Neutrophil (primary cell): ENCODE data around the gene OTUD1.

Source experiments
- H3K27ac ChIP-seq: fragments of 200-600 bp; sonication (generic); 2 replicates; pipeline ENCODE4 v1.5.1; 2016; ENCODE audit warnings: mild to moderate bottlenecking, moderate library complexity
- H3K27me3 ChIP-seq: fragments of 200-600 bp; sonication (generic); 2 replicates; pipeline ENCODE4 v1.6.0; 2016; ENCODE audit warnings: mild to moderate bottlenecking
- H3K36me3 ChIP-seq: fragments of 200-600 bp; sonication (generic); 2 replicates; pipeline ENCODE4 v1.5.1; 2017
- H3K4me1 ChIP-seq, 2 experiments: fragments of 200-600 bp in 1 of 2; sonication (generic) in 1 of 2; 1 replicate in 1 of 2; 2 replicates in 1 of 2; pipeline versions ENCODE4 v1.5.1 to v1.6.1; 2013 to 2016; ENCODE audit warnings: low read depth in 1 of 2, low read length in 1 of 2, mild to moderate bottlenecking in 1 of 2, moderate library complexity in 1 of 2; ENCODE audit not compliant: control insufficient read depth in 1 of 2, insufficient read depth in 1 of 2
- H3K4me3 ChIP-seq, 2 experiments: fragments of 200-600 bp in 1 of 2; sonication (generic) in 1 of 2; 1 replicate in 1 of 2; 2 replicates in 1 of 2; pipeline ENCODE4 v1.5.1; 2013 to 2016; ENCODE audit warnings: low read depth in 1 of 2, low read length in 1 of 2, mild to moderate bottlenecking in 1 of 2, moderate library complexity in 1 of 2
- H3K9me3 ChIP-seq: fragments of 200-600 bp; sonication (generic); 2 replicates; pipeline ENCODE4 v1.5.1; 2016
- CTCF ChIP-seq: fragments of 200-600 bp; sonication (generic); IDR thresholded peaks from 2 replicates; pipeline ENCODE4 v1.5.1; 2016; ENCODE audit warnings: antibody characterized with exemption

Gene OTUD1

GRCh38 chr10:23396695-23397094 is 42.2 kb upstream of the OTUD1 start:
- Histone ChIP-seq H3K36me3 (no peaks in the 10 kb centered on the region), H3K27ac (no peak overlapping the region), H3K4me3 (no peak overlapping the region), H3K9me3 (no peaks in the 10 kb centered on the region), H3K27me3 (no peaks in the 10 kb centered on the region), H3K4me1 (no peaks in the 10 kb centered on the region)
- TF ChIP-seq CTCF = no peak

DNA sequence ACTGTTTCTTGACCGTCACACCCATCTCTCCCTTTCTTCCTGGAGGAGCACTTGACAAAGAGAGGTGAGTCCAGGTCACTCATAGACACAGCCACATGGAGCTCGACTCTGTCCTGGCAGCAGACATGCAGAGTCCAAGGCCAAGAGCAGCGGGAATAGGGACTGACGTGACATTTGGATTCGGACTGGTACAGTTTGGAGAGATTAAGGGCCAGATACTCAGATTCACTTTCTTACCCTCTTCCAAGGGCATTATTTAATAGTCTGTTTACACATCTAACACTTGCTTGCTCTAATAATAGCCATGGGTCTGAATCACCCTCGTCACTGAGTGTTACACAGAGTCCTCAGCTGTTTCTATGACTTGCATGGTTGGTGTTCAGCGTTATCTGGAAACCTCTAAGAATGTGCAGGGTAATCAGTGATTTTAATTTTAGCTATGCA is 39.2 kb upstream of the OTUD1 start:
- Histone ChIP-seq H3K27me3 (no peaks in the 10 kb centered on the region), H3K4me1 (no peaks in the 10 kb centered on the region), H3K9me3 (no peaks in the 10 kb centered on the region), H3K36me3 (no peaks in the 10 kb centered on the region), H3K27ac (no peak overlapping the region), H3K4me3 (no peak overlapping the region)
- no peak for TF ChIP-seq CTCF

- Histone ChIP-seq H3K4me3 (no peak overlapping the region), H3K36me3 (no peaks in the 10 kb centered on the region), H3K4me1 (no peaks in the 10 kb centered on the region), H3K27me3 (no peaks in the 10 kb centered on the region), H3K9me3 (no peaks in the 10 kb centered on the region), H3K27ac (no peak overlapping the region)
- TF ChIP-seq CTCF = no peak
Measured at GRCh38 chr10:23402856-23403255, 36.0 kb upstream of the OTUD1 start.

DNA sequence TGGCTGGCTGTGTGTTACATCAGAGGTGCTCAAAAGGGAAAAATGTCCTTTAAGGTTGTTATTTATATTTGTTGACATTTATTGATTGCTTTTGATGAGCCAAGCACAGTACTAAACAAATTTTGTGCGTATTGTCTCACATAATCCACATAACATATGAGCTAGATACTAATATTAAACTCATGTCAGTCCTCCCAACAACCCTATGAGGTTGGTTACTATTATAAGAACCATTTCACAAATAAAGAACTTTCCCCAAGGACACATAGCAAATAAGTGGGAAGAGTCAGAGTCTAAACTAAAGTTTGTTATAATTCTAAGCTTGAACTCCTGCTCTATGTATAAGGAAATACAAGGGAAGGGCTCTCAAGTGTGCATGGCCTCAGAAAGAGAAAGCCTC is 35.6 kb upstream of the OTUD1 start:
- H3K36me3 ChIP-seq = no peaks in the 10 kb centered on the region
- no peaks in the 10 kb centered on the region for H3K4me1 ChIP-seq
- H3K9me3 ChIP-seq = no peaks in the 10 kb centered on the region
- no peaks in the 10 kb centered on the region for H3K27me3 ChIP-seq
- no peak overlapping the region for H3K27ac ChIP-seq
- TF ChIP-seq CTCF = no peak
- H3K4me3 ChIP-seq = no peak overlapping the region

- no peaks in the 10 kb centered on the region for H3K9me3 ChIP-seq
- no peaks in the 10 kb centered on the region for H3K36me3 ChIP-seq
- H3K4me1 ChIP-seq = no peaks in the 10 kb centered on the region
- H3K4me3 ChIP-seq = no peak overlapping the region
- H3K27ac ChIP-seq = no peak overlapping the region
- TF ChIP-seq CTCF = no peak
- H3K27me3 ChIP-seq = no peaks in the 10 kb centered on the region
Measured at GRCh38 chr10:23403719-23404118, 35.2 kb upstream of the OTUD1 start.

GRCh38 chr10:23404461-23404980 is 34.4 kb upstream of the OTUD1 start:
- Histone ChIP-seq H3K27me3 (no peaks in the 10 kb centered on the region), H3K36me3 (no peaks in the 10 kb centered on the region), H3K4me1 (no peaks in the 10 kb centered on the region), H3K27ac (no peak overlapping the region), H3K4me3 (no peak overlapping the region), H3K9me3 (no peaks in the 10 kb centered on the region)
- no peak for TF ChIP-seq CTCF
